HL-60 (cell line): Measurements from ENCODE around the gene CCDC134.

Experiments used
- DNase-seq, 2 experiments: peaks; one replicate each; pipeline ENCODE4 v3.0.0-alpha.2; 2010 to 2020; ENCODE audit warnings: low read depth in 1 of 2, low spot score in 1 of 2
- H3K27ac ChIP-seq: fragments of 250-450 bp; sonication (Bioruptor Pico); replicated peaks from 2 replicates; pipeline ENCODE4 v1.5.1; 2020; ENCODE audit warnings: mild to moderate bottlenecking, moderate library complexity
- H3K27me3 ChIP-seq: fragments of 250-450 bp; sonication (Bioruptor Pico); 2 replicates; pipeline ENCODE4 v1.5.1; 2021; ENCODE audit warnings: mild to moderate bottlenecking, moderate library complexity; ENCODE audit not compliant: insufficient read depth, poor library complexity, severe bottlenecking
- H3K4me3 ChIP-seq: replicated peaks from 2 replicates; pipeline ENCODE4 v1.5.1; 2011; ENCODE audit warnings: mild to moderate bottlenecking, control low read depth, low read length; ENCODE audit not compliant: insufficient read depth
- CTCF ChIP-seq: IDR thresholded peaks from one replicate; pipeline ENCODE4 v1.5.1; 2011; ENCODE audit warnings: low read length, control low read depth, inconsistent platforms; ENCODE audit not compliant: insufficient read depth
- GABPA ChIP-seq: IDR thresholded peaks from 2 replicates; pipeline ENCODE4 v1.6.1; 2012; ENCODE audit warnings: low read depth
- POLR2AphosphoS5 ChIP-seq: IDR thresholded peaks from 2 replicates; pipeline ENCODE4 v1.6.1; 2012; ENCODE audit warnings: low read depth
- REST ChIP-seq: IDR thresholded peaks from 2 replicates; pipeline ENCODE4 v1.6.1; 2012; ENCODE audit warnings: low read depth; ENCODE audit not compliant: insufficient replicate concordance
- SPI1 ChIP-seq: IDR thresholded peaks from 2 replicates; pipeline ENCODE4 v1.6.1; 2012; ENCODE audit warnings: low read depth, mild to moderate bottlenecking, borderline replicate concordance

Gene CCDC134

GRCh38 chr22:41772645-41773044 lies 27.8 kb upstream of the CCDC134 start:
- TF ChIP-seq POLR2AphosphoS5 = no peak
- TF ChIP-seq CTCF = no peak
- no peak for TF ChIP-seq SPI1
- no peak for TF ChIP-seq GABPA
- no peak for TF ChIP-seq REST
- DNase-seq = no peak
- Histone ChIP-seq H3K27ac (no peak overlapping the region), H3K27me3 (no peaks in the 10 kb centered on the region), H3K4me3 (no peak overlapping the region)

GRCh38 chr22:41775338-41775737 lies 25.1 kb upstream of the CCDC134 start:
- no peak for TF ChIP-seq SPI1
- no peak for TF ChIP-seq CTCF
- no peak for TF ChIP-seq POLR2AphosphoS5
- no peak for TF ChIP-seq REST
- TF ChIP-seq GABPA = no peak
- Histone ChIP-seq H3K27me3 (no peaks in the 10 kb centered on the region), H3K27ac (no peak overlapping the region), H3K4me3 (no peak overlapping the region)
- no peak for DNase-seq

- Histone ChIP-seq H3K27me3 (no peaks in the 10 kb centered on the region), H3K27ac (no peak overlapping the region), H3K4me3 (no peak overlapping the region)
- no peak for DNase-seq
- TF ChIP-seq CTCF (no peak), REST (no peak), SPI1 (no peak), GABPA (no peak), POLR2AphosphoS5 (no peak)
Measured at GRCh38 chr22:41775976-41776375, 24.5 kb upstream of the CCDC134 start.
